SK-N-SH treated with all-trans-retinoic acid at 6 μM for 48 hours (cell line): ENCODE data around the gene DAB2IP.

Experiments
- CREB5 ChIP-seq: fragments of 250-450 bp; sonication (Bioruptor Pico); IDR thresholded peaks from 2 replicates; pipeline ENCODE4 v1.5.1; 2020; ENCODE audit warnings: low read depth, mild to moderate bottlenecking, moderate library complexity
- ESRRG ChIP-seq: fragments of 250-450 bp; sonication (Bioruptor Pico); IDR thresholded peaks from 2 replicates; pipeline ENCODE4 v1.6.1; 2021; ENCODE audit warnings: mild to moderate bottlenecking
- PATZ1 ChIP-seq: fragments of 250-450 bp; sonication (Bioruptor Pico); IDR thresholded peaks from 2 replicates; pipeline ENCODE4 v1.8.0; 2020; ENCODE audit warnings: mild to moderate bottlenecking, moderate library complexity, borderline replicate concordance
- RARB ChIP-seq: fragments of 250-450 bp; sonication (Bioruptor Pico); IDR thresholded peaks from 2 replicates; pipeline ENCODE4 v1.8.0; 2021; ENCODE audit warnings: mild to moderate bottlenecking, moderate library complexity
- ZFP3 ChIP-seq: fragments of 250-450 bp; sonication (Bioruptor Pico); IDR thresholded peaks from 2 replicates; pipeline ENCODE4 v1.5.0; 2020; ENCODE audit warnings: mild to moderate bottlenecking, moderate library complexity
- ZFP30 ChIP-seq: fragments of 450-650 bp; formaldehyde crosslinking; IDR thresholded peaks from 2 replicates; pipeline ENCODE4 v1.5.0; 2022; ENCODE audit warnings: mild to moderate bottlenecking, moderate library complexity
- ZNF70 ChIP-seq: fragments of 450-650 bp; formaldehyde crosslinking; IDR thresholded peaks from 2 replicates; pipeline ENCODE4 v1.5.0; 2020; ENCODE audit warnings: mild to moderate bottlenecking, moderate library complexity

GRCh38 chr9:121655231-121655755, 3.9 kb downstream of the DAB2IP start:
- TF ChIP-seq CREB5 = no peak
- TF ChIP-seq ZNF70 (CRISPR knock-in tag) = no peak
- no peak for TF ChIP-seq RARB (CRISPR knock-in tag)
- no peak for TF ChIP-seq ZFP3 (CRISPR knock-in tag)
- TF ChIP-seq ZFP30 = no peak
- TF ChIP-seq PATZ1 (CRISPR knock-in tag) = no peak
- TF ChIP-seq ESRRG (CRISPR knock-in tag) = no peak
